NCI-H1048 (cell line): ENCODE results near the gene RING1.

Experiments
- DNase-seq: peaks from one replicate; lab custom pipeline; 2025; lab: John Stamatoyannopoulos, UW

RING1 gene

GRCh38 chr6:33247977-33248642, 39.8 kb downstream of the RING1 start:
- DNase-seq = peak; percentile 72

- no peak for DNase-seq
Observed at GRCh38 chr6:33248643-33248931, 40.3 kb downstream of the RING1 start.

GRCh38 chr6:33248932-33249731, 40.8 kb downstream of the RING1 start:
- peak; percentile 96 for DNase-seq

GRCh38 chr6:33249732-33250630, 41.7 kb downstream of the RING1 start:
- no peak for DNase-seq

GRCh38 chr6:33250731-33251130, 42.4 kb downstream of the RING1 start:
- no peak for DNase-seq

- DNase-seq = no peak
Observed at GRCh38 chr6:33251395-33252012, 43.2 kb downstream of the RING1 start.

- DNase-seq = no peak
Observed at GRCh38 chr6:33252759-33253158, 44.5 kb downstream of the RING1 start.

GRCh38 chr6:33254591-33254990, 46.3 kb downstream of the RING1 start:
- DNase-seq = no peak

- no peak for DNase-seq
Observed at GRCh38 chr6:33259032-33259431, 50.7 kb downstream of the RING1 start.
